C4-2B (cell line): ENCODE data around the gene SLC5A5.

Experiments used
- H3K27ac ChIP-seq: fragments of 450-650 bp; 2 replicates; pipeline ENCODE4 v1.5.1; 2017
- ZFX ChIP-seq: fragments of 450-650 bp; IDR thresholded peaks from 2 replicates; pipeline ENCODE4 v1.6.1; 2017
- TF ChIP-seq, protein P1 (sequence below): fragments of 450-650 bp; conservative IDR thresholded peaks from 2 replicates; pipeline ENCODE4 v1.5.1; 2017; ENCODE audit warnings: mild to moderate bottlenecking

Gene SLC5A5

DNA sequence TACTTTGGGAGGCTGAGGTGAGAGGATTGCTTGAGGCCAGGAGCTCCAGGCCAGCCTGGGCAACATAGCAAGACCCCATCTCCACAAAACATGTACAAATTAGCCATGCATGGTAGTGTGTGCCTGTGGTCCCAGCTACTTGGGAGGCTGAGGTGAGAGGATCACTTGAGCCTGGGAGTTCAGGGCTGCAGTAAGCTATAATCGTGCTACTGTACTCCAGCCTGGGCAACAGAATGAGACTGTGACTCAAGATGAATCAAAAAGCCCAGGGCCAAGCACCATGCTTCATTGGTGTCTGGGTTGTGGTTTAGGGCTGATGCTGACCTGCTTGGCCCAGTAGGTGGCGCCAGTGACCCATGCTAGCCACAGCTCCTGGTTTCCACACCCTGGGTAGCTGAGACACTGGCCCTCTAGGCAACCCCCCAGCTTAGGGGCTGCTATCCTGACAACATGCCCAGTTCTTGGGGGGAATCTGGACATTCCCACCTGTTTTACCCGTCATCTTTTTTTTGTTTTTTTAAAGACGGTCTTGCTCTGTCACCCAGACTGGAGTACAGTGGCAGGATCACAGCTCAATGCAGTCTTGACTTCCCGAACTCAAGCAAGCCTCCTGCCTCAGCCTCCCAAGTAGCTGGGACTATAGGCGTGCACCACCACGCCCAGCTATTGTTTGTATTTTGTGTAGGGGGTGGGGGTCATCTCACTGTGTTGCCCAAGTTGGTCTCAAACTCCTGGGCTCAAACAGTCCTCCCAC lies 66.5 kb downstream of the SLC5A5 start:
- TF ChIP-seq ZFX: no peak
- TF ChIP-seq, protein P1, sequence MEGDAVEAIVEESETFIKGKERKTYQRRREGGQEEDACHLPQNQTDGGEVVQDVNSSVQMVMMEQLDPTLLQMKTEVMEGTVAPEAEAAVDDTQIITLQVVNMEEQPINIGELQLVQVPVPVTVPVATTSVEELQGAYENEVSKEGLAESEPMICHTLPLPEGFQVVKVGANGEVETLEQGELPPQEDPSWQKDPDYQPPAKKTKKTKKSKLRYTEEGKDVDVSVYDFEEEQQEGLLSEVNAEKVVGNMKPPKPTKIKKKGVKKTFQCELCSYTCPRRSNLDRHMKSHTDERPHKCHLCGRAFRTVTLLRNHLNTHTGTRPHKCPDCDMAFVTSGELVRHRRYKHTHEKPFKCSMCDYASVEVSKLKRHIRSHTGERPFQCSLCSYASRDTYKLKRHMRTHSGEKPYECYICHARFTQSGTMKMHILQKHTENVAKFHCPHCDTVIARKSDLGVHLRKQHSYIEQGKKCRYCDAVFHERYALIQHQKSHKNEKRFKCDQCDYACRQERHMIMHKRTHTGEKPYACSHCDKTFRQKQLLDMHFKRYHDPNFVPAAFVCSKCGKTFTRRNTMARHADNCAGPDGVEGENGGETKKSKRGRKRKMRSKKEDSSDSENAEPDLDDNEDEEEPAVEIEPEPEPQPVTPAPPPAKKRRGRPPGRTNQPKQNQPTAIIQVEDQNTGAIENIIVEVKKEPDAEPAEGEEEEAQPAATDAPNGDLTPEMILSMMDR: peak; percentile 96
- H3K27ac ChIP-seq: no peak overlapping the region

DNA sequence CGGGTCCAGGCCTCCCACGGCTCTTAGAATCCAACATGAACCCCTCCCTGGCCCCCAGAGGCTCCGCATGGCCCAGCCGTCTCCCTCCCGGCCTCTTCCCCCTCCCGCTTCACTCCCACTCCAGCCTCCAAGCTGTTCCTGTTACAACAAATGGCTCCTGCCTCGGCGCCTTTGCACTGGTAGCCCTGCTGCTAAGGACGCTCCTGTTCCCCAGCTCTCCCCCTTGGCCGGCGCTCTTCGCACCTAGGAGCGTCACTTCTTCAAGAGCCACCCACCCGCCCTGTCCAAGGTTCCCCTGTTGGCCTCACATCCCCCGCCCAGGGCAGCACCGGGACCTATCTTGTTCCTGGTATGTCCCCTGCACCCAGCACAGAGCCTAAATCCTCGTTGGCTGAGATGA lies 70.4 kb downstream of the SLC5A5 start:
- H3K27ac ChIP-seq: no peak overlapping the region
- TF ChIP-seq, protein P1: no peak
- TF ChIP-seq ZFX: no peak

DNA sequence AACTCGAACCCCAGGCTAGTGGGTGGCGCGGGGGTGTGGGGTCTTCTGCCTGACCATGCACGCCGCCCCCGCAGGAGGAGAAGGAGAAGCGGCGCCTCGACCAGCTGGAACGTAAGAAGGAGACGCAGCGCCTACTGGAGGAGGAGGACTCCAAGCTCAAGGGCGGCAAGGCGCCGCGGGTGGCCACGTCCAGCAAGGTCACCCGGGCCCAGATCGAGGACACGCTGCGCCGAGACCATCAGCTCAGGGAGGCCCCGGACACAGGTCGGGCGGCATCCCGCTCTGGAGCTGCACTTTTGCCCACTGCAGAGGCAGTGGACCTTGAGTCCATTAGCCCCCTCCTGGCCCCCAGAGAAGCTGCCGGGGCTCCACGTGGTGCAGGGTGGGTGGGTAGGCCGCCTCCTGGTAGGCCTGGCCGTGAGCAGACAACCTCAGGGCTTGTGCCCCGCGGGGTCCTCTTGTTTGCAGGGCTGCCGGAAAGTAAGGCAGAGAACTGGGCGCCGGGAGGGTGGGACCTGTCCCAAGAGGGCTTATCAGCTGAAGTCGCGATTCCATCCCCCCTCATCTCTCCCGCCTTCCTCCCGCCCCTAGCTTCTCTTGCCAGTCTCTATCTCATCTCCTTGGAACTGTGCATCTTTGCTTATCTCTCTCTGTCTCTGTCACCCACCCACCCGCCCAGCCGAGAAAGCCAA lies 71.0 kb downstream of the SLC5A5 start:
- no peak overlapping the region for H3K27ac ChIP-seq
- TF ChIP-seq, protein P1: no peak
- TF ChIP-seq ZFX: no peak

DNA sequence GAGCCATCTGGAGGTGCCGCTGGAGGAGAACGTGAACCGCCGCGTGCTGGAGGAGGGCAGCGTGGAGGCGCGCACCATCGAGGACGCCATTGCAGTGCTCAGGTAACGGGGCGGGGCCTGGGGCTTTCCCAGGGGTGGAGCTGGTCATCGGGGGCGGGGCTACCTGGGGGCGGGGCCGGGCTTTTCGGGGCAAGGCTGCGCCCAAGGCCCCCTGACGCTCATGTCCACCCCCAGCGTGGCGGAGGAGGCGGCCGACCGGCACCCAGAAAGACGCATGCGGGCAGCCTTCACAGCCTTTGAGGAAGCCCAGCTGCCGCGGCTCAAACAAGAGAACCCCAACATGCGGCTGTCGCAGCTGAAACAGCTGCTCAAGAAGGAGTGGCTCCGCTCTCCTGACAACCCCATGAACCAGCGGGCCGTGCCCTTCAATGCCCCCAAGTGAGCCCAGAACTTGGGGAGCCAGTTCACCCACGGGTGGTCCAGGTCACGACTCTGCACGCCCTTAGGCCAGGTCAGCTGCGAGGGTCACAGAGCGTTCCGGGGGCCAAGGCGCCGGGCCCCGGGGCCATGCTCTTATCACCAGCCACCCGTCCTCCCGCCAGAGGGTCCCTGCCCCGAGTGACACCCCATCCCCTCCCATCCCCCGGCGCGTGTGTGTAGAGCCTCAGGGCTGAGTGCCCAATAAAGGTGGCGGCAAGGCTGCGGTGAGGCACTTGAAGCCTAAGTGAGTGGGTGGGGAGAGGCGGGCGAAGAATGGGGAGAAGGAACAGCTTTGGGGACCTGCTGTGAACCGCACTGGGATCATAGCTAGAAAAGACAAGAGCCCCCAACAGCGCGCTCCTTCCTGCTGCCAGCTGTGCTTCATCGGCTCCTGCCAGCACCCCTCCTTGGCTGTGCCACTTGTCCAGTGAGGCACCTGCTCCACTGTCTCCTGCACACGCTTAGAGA lies 71.8 kb downstream of the SLC5A5 start:
- TF ChIP-seq ZFX: no peak
- TF ChIP-seq, protein P1: no peak

DNA sequence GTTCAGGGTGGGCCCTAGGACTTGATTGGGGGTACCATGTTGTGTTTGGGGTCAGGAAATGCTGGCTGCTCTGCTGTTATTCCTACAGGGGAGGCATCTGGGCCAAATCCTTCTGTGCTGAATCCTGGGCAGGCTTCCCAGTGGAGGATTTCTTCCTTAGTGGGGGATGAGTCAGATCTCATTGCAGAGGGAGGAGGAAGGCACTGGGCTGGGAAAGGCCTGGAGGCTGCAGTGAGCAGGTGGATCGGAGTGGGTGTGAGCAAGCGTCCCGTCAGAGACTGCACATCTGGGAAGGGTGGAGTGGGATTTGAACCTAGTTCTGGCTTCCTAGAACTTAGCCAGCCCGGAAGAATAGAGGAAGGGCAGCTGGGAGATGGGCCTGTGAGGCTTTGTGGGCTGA lies 72.6 kb downstream of the SLC5A5 start:
- H3K27ac ChIP-seq: no peak overlapping the region
- no peak for TF ChIP-seq ZFX
- TF ChIP-seq, protein P1: no peak

More for the DNA sequence above, 71.8 kb downstream of the SLC5A5 start:
- no peak overlapping the region for H3K27ac ChIP-seq
